Sigmoid colon (tissue), 7 donors: Measurements from ENCODE around the gene FNDC10. TPM values are rescaled to one million over a fixed set of nuclear protein-coding genes. Genes with fewer than 3 reads are reported as not detected.

Source experiments
- DNase-seq: peaks from one replicate; pipeline ENCODE4 v3.0.0-alpha.2; 2019
- H3K27ac ChIP-seq, 4 donors: fragments of 200-600 bp; sonication (generic); one replicate each; pipeline ENCODE4 v1.5.1; 2016 to 2019; ENCODE audit warnings: mild to moderate bottlenecking in 1 of 4
- H3K27me3 ChIP-seq, 3 donors: fragments of 200-600 bp; sonication (generic); one replicate each; pipeline ENCODE4 v1.5.1; 2019; ENCODE audit warnings: mild to moderate bottlenecking in 1 of 3
- H3K36me3 ChIP-seq, 4 donors: fragments of 200-600 bp; sonication (generic); one replicate each; pipeline ENCODE4 v1.5.1; 2016 to 2019
- H3K4me1 ChIP-seq, 4 donors: fragments of 200-600 bp; sonication (generic); one replicate each; pipeline ENCODE4 v1.5.1; 2017 to 2019
- H3K4me3 ChIP-seq, 4 donors: fragments of 200-600 bp; sonication (generic); one replicate each; pipeline ENCODE4 v1.5.1; 2017 to 2019; ENCODE audit warnings: mild to moderate bottlenecking in 2 of 4, moderate library complexity in 1 of 4
- H3K9me3 ChIP-seq, 4 donors: fragments of 200-600 bp in 3 of 4; sonication (generic) in 3 of 4; one replicate each; pipeline versions ENCODE4 v1.5.1 to v1.6.1; 2013 to 2019
- CTCF ChIP-seq, 4 experiments: fragments of 450-650 bp in 3 of 4; fragments of 200-600 bp in 1 of 4; IDR thresholded peaks; one replicate each; pipeline ENCODE4 v1.5.1; 2016 to 2019; ENCODE audit warnings: antibody characterized with exemption in 4 of 4, mild to moderate bottlenecking in 3 of 4, moderate library complexity in 2 of 4
- EP300 ChIP-seq, 4 donors: sonication (generic); formaldehyde crosslinking; IDR thresholded peaks; one replicate each; pipeline ENCODE4 v1.6.1; 2017; ENCODE audit warnings: antibody characterized with exemption in 4 of 4
- POLR2A ChIP-seq, 2 donors: fragments of 450-650 bp; IDR thresholded peaks; one replicate each; pipeline ENCODE4 v1.6.1; 2016; ENCODE audit warnings: antibody characterized with exemption in 2 of 2, mild to moderate bottlenecking in 2 of 2, moderate library complexity in 2 of 2
- POLR2AphosphoS5 ChIP-seq, 4 donors: sonication (generic); formaldehyde crosslinking; IDR thresholded peaks; one replicate each; pipeline ENCODE4 v1.6.1; 2017; ENCODE audit warnings: antibody characterized with exemption in 4 of 4
- WGBS, 2 donors: extraction: QIAGEN DNeasy Blood & Tissue Kit; methylation state at CpG; one replicate each; pipeline ENCODE4 v1.1.7; 2013; 5-methylcytosine and 5-hydroxymethylcytosine counted together
- intact Hi-C: fragments of 100-400 bp; cut with DNase I; formaldehyde crosslinking; loops from one replicate; pipeline ENCODE4 v1.15.1; 2023
- polyA plus RNA-seq, 3 donors: library from polyadenylated mRNA; stranded (reverse); fragments of 200-250 nt; gene quantifications; one replicate each; pipeline ENCODE4 v1.2.3, GENCODE V29; 2013
- total RNA-seq, 4 donors: library from RNA; depleted of rRNA; stranded (reverse); fragments of >200 nt; gene quantifications; one replicate each; pipeline ENCODE4 v1.1.0, GENCODE V29; 2016
- donor health status: healthy with polysubstance abuse.
- donor health status: Bipolar disorder and iron deficiency.
- donor health status: healthy.

FNDC10 gene
- total and polyA plus RNA-seq, 7 donors: 0.82 to 3.5 (median 2.2) TPM

DNA sequence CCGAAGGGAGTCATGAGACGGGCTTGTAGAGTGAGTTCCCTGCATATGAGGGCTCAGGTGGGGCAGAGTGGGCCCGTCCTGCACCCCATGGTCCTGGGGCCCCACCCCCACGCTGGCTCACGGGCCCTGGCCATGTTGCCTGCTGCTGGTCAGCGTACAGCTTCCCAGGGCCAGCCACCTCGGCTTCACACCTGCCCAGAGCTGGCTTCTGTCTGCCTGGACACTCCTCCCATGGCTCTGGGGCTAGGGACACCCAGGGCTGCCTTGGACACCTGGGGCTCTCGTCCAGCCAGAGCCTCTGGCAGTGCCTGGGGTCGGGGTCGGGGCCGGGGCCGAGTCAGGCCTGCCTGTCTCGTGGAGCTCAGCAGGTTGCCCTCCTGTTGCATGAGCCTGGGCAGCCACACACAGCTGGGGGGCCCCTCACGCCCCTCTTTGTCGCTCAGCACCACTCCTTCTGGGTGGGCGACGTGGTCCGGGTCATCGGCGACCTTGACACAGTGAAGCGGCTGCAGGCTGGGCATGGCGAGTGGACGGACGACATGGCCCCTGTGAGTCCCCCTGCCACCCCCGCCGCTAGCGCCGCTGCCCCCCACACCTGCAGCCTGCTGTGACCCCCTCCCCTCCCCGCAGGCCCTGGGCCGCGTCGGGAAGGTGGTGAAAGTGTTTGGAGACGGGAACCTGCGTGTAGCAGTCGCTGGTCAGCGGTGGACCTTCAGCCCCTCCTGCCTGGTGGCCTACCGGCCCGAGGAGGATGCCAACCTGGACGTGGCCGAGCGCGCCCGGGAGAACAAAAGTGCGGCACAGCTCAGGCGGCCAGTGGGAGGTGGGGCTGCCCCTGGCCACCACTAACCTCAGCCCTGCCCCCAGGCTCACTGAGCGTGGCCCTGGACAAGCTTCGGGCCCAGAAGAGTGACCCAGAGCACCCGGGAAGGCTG is 26.5 kb upstream of the FNDC10 start:
- Histone ChIP-seq H3K27me3 (peaks cover 9 to 31% (median 27%) of the 10 kb centered on the region in 3 donors), H3K4me1 (peaks cover 0 to 17% (median 12%) of the 10 kb centered on the region in 4 donors), H3K9me3 (no peaks in the 10 kb centered on the region), H3K27ac (no peak overlapping the region), H3K36me3 (peaks cover 0 to 43% (median 10%) of the 10 kb centered on the region in 4 donors), H3K4me3 (no peak overlapping the region)
- intact Hi-C loops: no loop called here
- TF ChIP-seq POLR2AphosphoS5 (IDR thresholded peaks at IDR 0.05) (no peak), POLR2A (IDR thresholded peaks at IDR 0.05) (no peak), CTCF (IDR thresholded peaks at IDR 0.05) (no peak), EP300 (IDR thresholded peaks at IDR 0.05) (no peak)
- DNase-seq: peak; percentile 64
- WGBS, 2 donors: 94 to 95% methylated on average over 48 of the region's 48 CpGs

DNA sequence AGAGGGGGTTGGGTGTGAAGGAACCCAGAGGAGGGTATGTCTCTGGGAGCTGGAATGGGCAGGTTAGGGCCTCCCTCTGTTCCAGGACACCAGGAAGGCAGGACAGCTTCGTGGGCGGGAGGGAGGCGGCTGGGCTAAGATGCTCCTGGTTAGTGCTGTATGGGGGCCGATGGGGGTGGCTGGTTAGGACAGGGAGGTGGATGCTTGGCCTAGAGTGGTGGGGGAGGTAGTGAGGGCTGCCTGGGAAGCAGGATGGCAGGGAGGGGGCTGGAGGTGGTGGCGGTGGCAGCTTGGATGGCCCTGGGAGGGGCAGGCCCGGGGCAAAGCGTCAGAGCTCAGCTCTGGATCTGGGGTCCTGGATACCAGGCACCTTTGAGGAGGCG is 25.9 kb upstream of the FNDC10 start:
- no peak overlapping the region for H3K4me3 ChIP-seq
- 92 to 94% methylated on average over 8 of the region's 8 CpGs for WGBS, 2 donors

DNA sequence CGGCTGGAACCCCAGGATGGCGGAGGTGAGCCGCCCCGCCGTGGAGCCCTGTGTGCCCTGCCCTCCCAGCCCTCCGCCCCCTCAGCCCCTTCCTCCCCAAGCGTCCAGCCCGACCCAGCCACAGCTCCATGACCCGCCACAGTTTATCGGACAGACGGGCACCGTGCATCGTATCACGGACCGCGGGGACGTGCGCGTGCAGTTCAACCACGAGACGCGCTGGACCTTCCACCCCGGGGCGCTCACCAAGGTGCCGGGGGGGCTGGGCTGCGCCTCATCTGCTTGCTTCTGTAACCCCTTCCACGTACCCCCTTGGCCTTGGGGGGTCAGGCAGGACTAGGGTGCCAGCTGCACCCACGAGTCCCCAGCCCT is 25.5 kb upstream of the FNDC10 start:
- no peak for TF ChIP-seq CTCF (IDR thresholded peaks at IDR 0.05)
- TF ChIP-seq POLR2AphosphoS5 (IDR thresholded peaks at IDR 0.05): no peak
- no peak for TF ChIP-seq EP300 (IDR thresholded peaks at IDR 0.05)
- TF ChIP-seq POLR2A (IDR thresholded peaks at IDR 0.05): no peak
- Histone ChIP-seq H3K4me1 (peaks cover 0 to 6% (median 3%) of the 10 kb centered on the region in 4 donors), H3K4me3 (no peak overlapping the region), H3K27ac (no peak overlapping the region), H3K36me3 (peaks cover 0 to 43% (median 10%) of the 10 kb centered on the region in 4 donors), H3K27me3 (peaks cover under 1 to 21% (median 17%) of the 10 kb centered on the region in 3 donors), H3K9me3 (no peaks in the 10 kb centered on the region)
- WGBS, 2 donors: 90 to 94% methylated on average over 28 of the region's 28 CpGs
- DNase-seq: no peak
- intact Hi-C loops: no loop called here

More for the DNA sequence above, 25.9 kb upstream of the FNDC10 start:
- no peak for TF ChIP-seq POLR2A (IDR thresholded peaks at IDR 0.05)
- no peak for TF ChIP-seq CTCF (IDR thresholded peaks at IDR 0.05)
- TF ChIP-seq POLR2AphosphoS5 (IDR thresholded peaks at IDR 0.05): no peak
- TF ChIP-seq EP300 (IDR thresholded peaks at IDR 0.05): no peak
- H3K36me3 ChIP-seq: peaks cover 0 to 43% (median 10%) of the 10 kb centered on the region in 4 donors
- no peak overlapping the region for H3K27ac ChIP-seq
- intact Hi-C loops: no loop called here
- H3K27me3 ChIP-seq: peaks cover 5 to 25% (median 21%) of the 10 kb centered on the region in 3 donors
- peaks cover 0 to 10% (median 7%) of the 10 kb centered on the region in 4 donors for H3K4me1 ChIP-seq
- H3K9me3 ChIP-seq: no peaks in the 10 kb centered on the region
- no peak for DNase-seq

GRCh38 chr1:1624443-1625403 is 24.8 kb upstream of the FNDC10 start:
- Histone ChIP-seq H3K27ac (no peak overlapping the region), H3K4me1 (no peaks in the 10 kb centered on the region), H3K9me3 (no peaks in the 10 kb centered on the region), H3K27me3 (peaks cover 0 to 14% (median 10%) of the 10 kb centered on the region in 3 donors), H3K36me3 (peaks cover 0 to 43% (median 10%) of the 10 kb centered on the region in 4 donors), H3K4me3 (no peak overlapping the region)
- intact Hi-C loops: no loop called here
- DNase-seq: no peak
- TF ChIP-seq CTCF (IDR thresholded peaks at IDR 0.05) (no peak), POLR2A (IDR thresholded peaks at IDR 0.05) (no peak), POLR2AphosphoS5 (IDR thresholded peaks at IDR 0.05) (no peak), EP300 (IDR thresholded peaks at IDR 0.05) (no peak)
- WGBS, 2 donors: 89 to 90% methylated on average over 38 of the region's 38 CpGs
